Measurements from ENCODE around the gene SCN2A. TPM values are rescaled to one million over a fixed set of nuclear protein-coding genes. Genes with fewer than 3 reads are reported as not detected.

Gene SCN2A
- total and polyA plus RNA-seq, 2 donors (not counting 3 experiments of a cell fraction or from before 2014, with no cell fraction given) = not detected

- dilution Hi-C loops (cut with MboI; ENCODE audit: extremely low pct_ligation_motif_present, low sequenced_read_pairs) = no loop called here
- POLR2A ChIA-PET = no interaction called here
- Histone ChIP-seq H3K4me3 (replicated peaks in 1 of 3; ENCODE audit: insufficient read depth in 1 of 3, low read depth in 1 of 3, low read length in 3 of 3) (no peak overlapping the region), H3K27me3 (ENCODE audit: control insufficient read depth in 2 of 2, insufficient read depth in 2 of 2, low read length in 2 of 2) (peaks cover 3 to 12% of the 10 kb centered on the region in 2 experiments), H3K9me3 (replicated peaks; ENCODE audit: control insufficient read depth, insufficient read depth, low read length) (no peaks in the 10 kb centered on the region), H3K9me1 (replicated peaks; ENCODE audit: control insufficient read depth, extremely low read depth, insufficient read depth, low read length) (no peaks in the 10 kb centered on the region), H2AFZ (ENCODE audit: low read depth, low read length) (no peak overlapping the region), H3K4me2 (ENCODE audit: insufficient read depth, low read length) (no peak overlapping the region), H3K9ac (replicated peaks; ENCODE audit: extremely low read depth, insufficient read depth, low read length) (no peak overlapping the region), H4K20me1 (replicated peaks; ENCODE audit: control insufficient read depth, extremely low read depth, insufficient read depth, low read length) (no peaks in the 10 kb centered on the region), H3K27ac (ENCODE audit: insufficient read depth, low read depth, low read length) (no peak overlapping the region), H3K79me2 (ENCODE audit: control insufficient read depth, insufficient read depth, low read length) (no peaks in the 10 kb centered on the region), H3K36me3 (ENCODE audit: control insufficient read depth in 2 of 2, extremely low read depth in 1 of 2, insufficient read depth in 2 of 2, low read length in 2 of 2) (no peaks in the 10 kb centered on the region), H3K4me1 (ENCODE audit: control insufficient read depth, extremely low read depth, insufficient read depth, low read length) (no peaks in the 10 kb centered on the region)
- no peak for FAIRE-seq
- TF ChIP-seq POLR2AphosphoS5 (IDR thresholded peaks at IDR 0.05; ENCODE audit: insufficient read depth, low read depth, low read length) (no peak), GATA2 (IDR thresholded peaks at IDR 0.05; ENCODE audit: insufficient read depth, insufficient read length, low read depth, low read length) (no peak), CTCF (IDR thresholded peaks at IDR 0.05; ENCODE audit: extremely low read depth in 1 of 2, insufficient read depth in 1 of 2, low read depth in 1 of 2, low read length in 2 of 2) (no peak), POLR2A (IDR thresholded peaks at IDR 0.05; ENCODE audit: low read depth, low read length) (no peak), MAX (IDR thresholded peaks at IDR 0.05; ENCODE audit: insufficient read depth, insufficient read length) (no peak), FOS (IDR thresholded peaks at IDR 0.05; ENCODE audit: borderline replicate concordance, insufficient read depth, low read length) (no peak)
- intact Hi-C loops (cut with micrococcal nuclease) = no loop called here
- CTCF ChIA-PET = interaction anchor here (1.0 to 3.2 kb wide), 6 partner anchors 11 to 580 kb away, joined by 3 to 36 read pairs (median 4); no protein-coding TSS in a partner anchor
- no peak for DNase-seq (ENCODE audit: low read depth, low spot score)
- no TSS peak for BruUV-seq (replicated peaks)
These were observed 55.7 kb downstream of the SCN2A start for GRCh38 chr2:165294912-165295311.
